ENCODE results near the gene NRP2. TPM values are rescaled to one million over a fixed set of nuclear protein-coding genes. Genes with fewer than 3 reads are reported as not detected.

The NRP2 gene
- total RNA-seq, 1 experiment from 2014 or later: 1.2 TPM

GRCh38 chr2:205713086-205713485, 30.8 kb downstream of the NRP2 start:
- H3K79me2 ChIP-seq (ENCODE audit: insufficient read depth, low read length): no peaks in the 10 kb centered on the region
- no peak overlapping the region for H3K4me2 ChIP-seq (ENCODE audit: low read length)
- CTCF ChIA-PET: no interaction called here
- ATAC-seq (no peak), DNase-seq (ENCODE audit: low read depth, low spot score) (no peak)
- H3K4me3 ChIP-seq (replicated peaks in 1 of 2; ENCODE audit: low read depth in 1 of 2, low read length in 2 of 2): no peak overlapping the region
- POLR2A ChIA-PET: no interaction called here
- H3K9me2 ChIP-seq (ENCODE audit: insufficient read depth): no peaks in the 10 kb centered on the region
- H3K4me1 ChIP-seq (ENCODE audit: control insufficient read depth in 1 of 2, insufficient read depth in 2 of 2, low read length in 2 of 2): peaks cover 0 to 5% of the 10 kb centered on the region in 2 experiments; a peak in 1 of 4 replicates
- RAD21 ChIA-PET (ENCODE audit: low non-redundant PET in 1 of 2, low total read pairs in 2 of 2, uncharacterized antibody in 2 of 2, unreplicated experiment in 2 of 2): no interaction called here
- BruUV-seq (replicated peaks): no TSS peak
- H3K9ac ChIP-seq (ENCODE audit: low read length): no peak overlapping the region
- no peaks in the 10 kb centered on the region for H3K36me3 ChIP-seq (ENCODE audit: control insufficient read depth in 1 of 2, insufficient read depth in 2 of 2, low read length in 2 of 2)
- intact Hi-C loops (cut with micrococcal nuclease): no loop called here
- no peak overlapping the region for H2AFZ ChIP-seq (ENCODE audit: low read depth, low read length, poor library complexity, severe bottlenecking)
- TF ChIP-seq FOSL1 (IDR thresholded peaks at IDR 0.05; ENCODE audit: low read depth): no peak
- TF ChIP-seq CBX3 (IDR thresholded peaks at IDR 0.05; ENCODE audit: low read depth): no peak
- TF ChIP-seq EGR1 (IDR thresholded peaks at IDR 0.05; ENCODE audit: low read depth): no peak
- no peak for TF ChIP-seq CEBPB (IDR thresholded peaks at IDR 0.05; ENCODE audit: low read depth)
- TF ChIP-seq TCF7L2 (IDR thresholded peaks at IDR 0.05; ENCODE audit: borderline replicate concordance, extremely low read depth, insufficient read depth, insufficient read length): no peak
- TF ChIP-seq POLR2AphosphoS5 (IDR thresholded peaks at IDR 0.05; ENCODE audit: low read depth, low read length): no peak
- TF ChIP-seq EZH2phosphoT487 (IDR thresholded peaks at IDR 0.05; ENCODE audit: borderline replicate concordance): no peak
- no peak for TF ChIP-seq YY1 (IDR thresholded peaks at IDR 0.05; ENCODE audit: extremely low read depth, insufficient replicate concordance, low read depth, low read length)
- no peak for TF ChIP-seq ZNF274 (IDR thresholded peaks at IDR 0.05; ENCODE audit: low read depth, low read length)
- no peak for TF ChIP-seq REST (IDR thresholded peaks at IDR 0.05; ENCODE audit: low read depth)
- TF ChIP-seq ZBTB33 (IDR thresholded peaks at IDR 0.05; ENCODE audit: extremely low read depth, insufficient replicate concordance, low read length): no peak
- no peak for TF ChIP-seq ZFX (IDR thresholded peaks at IDR 0.05)
- no peak for TF ChIP-seq SRF (IDR thresholded peaks at IDR 0.05; ENCODE audit: low read depth)
- TF ChIP-seq ATF3 (IDR thresholded peaks at IDR 0.05): no peak
- H3K27ac ChIP-seq (ENCODE audit: low read depth, low read length): no peak overlapping the region
- H3K9me3 ChIP-seq (ENCODE audit: control insufficient read depth in 1 of 2, insufficient read depth in 1 of 2, low read depth in 1 of 2, low read length in 2 of 2): no peaks in the 10 kb centered on the region
- H4K20me1 ChIP-seq (ENCODE audit: insufficient read depth): no peaks in the 10 kb centered on the region
- H3K27me3 ChIP-seq (ENCODE audit: insufficient read depth, low read length): peaks cover 7% of the 10 kb centered on the region; the same call in 1 of the 2 replicates

Data from HCT116 (cell line).